NCI-H524 treated with DMSO at 0.1 percent for 48 hours (cell line): Measurements from ENCODE around the gene PDE9A.
"Not testable (repeated sequence)": the region's sequence is repeated elsewhere in the genome, so short reads cannot be mapped to it uniquely, and the experiment has no call there.

ENCODE experiments used
- DNase-seq: peaks from one replicate; lab custom pipeline; 2025; lab: John Stamatoyannopoulos, UW

The PDE9A gene

GRCh38 chr21:42798106-42798505 is 144.7 kb downstream of the PDE9A start:
- no peak for DNase-seq

GRCh38 chr21:42799516-42799915 is 146.1 kb downstream of the PDE9A start:
- DNase-seq = no peak

DNA sequence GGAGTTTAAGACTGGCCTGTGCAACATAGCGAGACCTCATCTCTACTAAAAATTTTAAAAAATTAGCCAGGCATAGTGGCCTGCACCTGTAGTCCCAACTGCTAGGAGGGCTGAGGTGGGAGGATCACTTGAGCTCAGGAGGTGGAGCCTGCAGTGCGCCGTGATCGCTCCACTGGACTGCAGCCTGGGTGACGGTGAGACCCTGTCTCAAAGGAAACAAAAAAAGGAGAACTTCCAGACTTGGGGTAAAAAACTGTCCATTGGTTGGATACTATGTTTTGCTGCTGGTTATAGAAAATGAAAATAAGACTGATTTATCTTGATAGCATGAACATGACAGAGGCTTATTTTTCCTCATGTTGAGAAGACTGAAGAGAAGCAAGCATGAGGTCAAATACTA is 146.5 kb downstream of the PDE9A start:
- DNase-seq = no peak

DNA sequence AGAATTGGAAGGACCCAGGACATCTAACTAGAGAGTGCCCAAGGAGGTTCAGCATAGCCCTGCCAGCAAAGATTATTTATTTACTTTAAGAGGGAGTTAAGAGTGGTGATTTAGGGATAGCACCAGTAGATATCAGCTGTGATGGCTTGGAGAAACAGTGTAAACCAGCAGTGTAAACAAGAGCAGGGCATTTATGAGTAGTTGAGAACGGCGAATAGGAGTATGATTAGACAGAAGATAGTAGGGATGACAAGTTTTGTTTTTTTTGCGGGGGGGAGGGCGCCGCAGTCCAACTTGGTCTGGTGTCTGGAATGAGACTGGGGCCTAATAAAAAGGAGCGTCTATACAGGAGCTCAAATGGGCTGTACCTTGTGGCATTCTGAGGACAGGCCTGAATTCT is 148.2 kb downstream of the PDE9A start:
- DNase-seq = not testable (repeated sequence)

GRCh38 chr21:42806509-42807140 is 153.2 kb downstream of the PDE9A start:
- no peak for DNase-seq

GRCh38 chr21:42807293-42807895 is 154.0 kb downstream of the PDE9A start:
- not testable (repeated sequence) for DNase-seq

DNA sequence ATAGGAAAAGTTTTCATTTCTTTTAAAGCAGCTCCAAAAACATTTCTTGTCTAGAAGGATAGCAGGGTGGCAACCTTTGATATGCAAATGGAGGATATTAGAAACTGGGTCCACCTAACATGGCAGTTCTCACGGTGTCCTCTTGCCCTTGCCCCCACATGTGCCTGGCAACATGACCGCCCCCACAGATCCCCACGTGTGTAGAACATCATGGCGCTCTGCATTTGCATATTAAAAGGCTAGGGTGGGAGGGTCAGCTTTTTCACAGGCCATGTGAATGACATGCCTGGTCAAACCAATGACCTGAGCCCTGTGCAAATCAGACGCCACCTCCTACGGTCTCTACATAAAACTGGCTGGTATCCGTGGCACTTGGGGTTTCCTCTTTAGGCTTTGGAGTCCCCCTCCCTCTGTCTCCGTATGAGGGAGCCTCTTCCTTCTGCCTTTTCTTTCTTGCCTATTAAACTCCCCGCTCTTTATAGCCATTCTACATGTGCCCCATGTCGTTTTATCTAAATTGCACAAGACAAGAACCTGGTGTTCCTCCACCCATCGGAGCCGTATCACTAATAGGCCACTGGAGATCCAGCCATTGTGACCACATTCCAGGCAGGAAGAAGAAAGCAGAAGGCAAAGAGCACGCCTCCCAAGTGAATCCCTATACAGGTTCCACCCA is 154.7 kb downstream of the PDE9A start:
- no peak for DNase-seq

GRCh38 chr21:42809171-42809570 is 155.8 kb downstream of the PDE9A start:
- no peak for DNase-seq

DNA sequence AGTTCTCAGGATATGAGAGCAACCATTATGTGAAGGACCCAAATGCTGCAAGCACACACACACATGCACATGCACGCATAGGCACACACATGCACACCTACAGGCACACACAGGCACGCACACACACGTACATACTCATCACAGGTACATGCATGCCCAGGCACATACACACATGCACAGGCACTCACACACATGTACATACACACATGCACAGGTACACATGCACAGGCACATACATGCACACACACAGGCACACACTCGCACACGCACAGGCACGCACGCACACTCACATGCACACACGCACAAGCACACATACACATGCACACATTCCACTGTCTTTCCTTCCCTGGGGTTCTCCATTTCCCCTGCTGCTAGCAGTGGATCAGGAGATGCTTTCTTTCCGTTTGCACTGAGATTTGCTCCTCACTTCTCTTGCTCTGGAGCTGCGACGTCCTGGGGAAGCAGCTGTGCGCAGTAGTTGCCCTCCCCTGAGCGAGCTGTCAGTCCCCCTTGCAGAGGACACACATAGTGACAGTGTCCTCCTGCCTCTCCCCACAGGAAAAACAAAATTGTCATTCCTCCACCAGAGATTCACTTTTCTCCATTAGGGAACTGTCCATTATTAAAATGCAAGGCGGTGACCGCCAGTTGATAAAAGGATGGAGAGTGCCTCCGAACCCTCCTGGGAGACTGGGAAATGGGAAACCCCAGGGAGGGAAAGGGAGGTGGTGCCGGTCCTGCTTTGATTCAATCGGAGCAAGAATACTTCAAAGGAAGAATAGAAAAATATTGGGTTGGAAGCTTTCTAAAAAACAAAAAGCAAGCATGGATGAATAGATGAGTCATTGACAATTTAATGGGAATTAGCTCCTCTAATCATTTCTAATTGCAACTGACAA is 156.4 kb downstream of the PDE9A start:
- DNase-seq = no peak

- no peak for DNase-seq
Measured at GRCh38 chr21:42811960-42812359, 158.5 kb downstream of the PDE9A start.

GRCh38 chr21:42812528-42813241 is 159.3 kb downstream of the PDE9A start:
- not testable (repeated sequence) for DNase-seq

GRCh38 chr21:42815217-42815616 is 161.8 kb downstream of the PDE9A start:
- no peak for DNase-seq

DNA sequence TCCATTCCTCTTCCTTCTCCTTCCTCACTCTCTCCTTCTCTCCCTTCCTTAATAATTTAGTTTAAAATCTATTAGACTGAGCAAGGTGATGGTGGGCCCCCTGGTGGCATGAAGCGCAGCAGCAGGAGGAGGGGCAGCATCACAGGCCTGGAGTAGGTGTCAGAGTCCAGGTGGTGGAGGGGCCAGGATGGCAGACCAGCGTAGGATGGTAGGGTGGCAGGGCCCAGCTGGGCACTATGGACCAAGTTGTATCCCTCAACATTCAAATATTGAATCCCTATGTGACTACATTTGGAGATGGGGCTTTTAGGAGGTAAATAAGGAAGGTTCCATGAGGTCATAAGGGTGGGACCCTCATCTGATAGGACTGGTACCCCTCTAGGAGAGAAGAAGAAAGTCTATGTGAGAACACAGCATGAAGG is 164.9 kb downstream of the PDE9A start:
- DNase-seq = no peak

DNA sequence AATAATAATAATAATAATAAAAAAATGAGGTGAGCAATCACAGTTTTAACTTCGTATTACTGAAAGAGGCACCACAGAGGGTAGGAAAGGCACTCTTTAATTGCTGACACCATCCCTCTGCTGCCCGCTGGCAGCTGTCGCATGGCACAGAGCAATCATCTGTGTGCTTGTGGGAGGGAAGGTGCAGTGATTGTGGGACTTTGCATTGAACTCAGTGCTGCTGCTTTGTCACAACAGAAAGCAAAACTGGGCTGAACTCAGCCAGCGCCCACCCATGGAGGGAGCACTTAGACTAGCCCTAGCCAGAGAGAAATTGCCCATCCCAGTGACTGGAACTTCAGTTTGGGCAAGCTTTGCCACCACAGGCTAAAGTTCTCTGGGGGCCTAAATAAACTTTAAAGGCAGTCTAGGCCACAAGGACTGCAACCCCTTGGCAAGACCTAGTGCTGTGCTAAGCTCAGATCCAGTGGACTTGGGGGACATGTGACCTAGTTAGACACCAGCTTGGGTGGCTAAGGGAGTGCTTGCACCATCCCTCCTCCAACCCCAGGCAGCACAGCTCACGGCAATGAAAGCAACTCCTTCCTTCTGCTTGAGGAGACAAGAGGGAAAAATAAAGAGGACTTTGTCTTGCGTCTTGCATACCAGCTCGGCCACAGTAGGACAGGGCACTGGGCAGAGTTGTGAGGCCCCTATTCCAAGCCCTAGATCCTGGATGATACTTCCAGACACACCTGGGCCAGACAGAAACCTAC is 166.6 kb downstream of the PDE9A start:
- no peak for DNase-seq

DNA sequence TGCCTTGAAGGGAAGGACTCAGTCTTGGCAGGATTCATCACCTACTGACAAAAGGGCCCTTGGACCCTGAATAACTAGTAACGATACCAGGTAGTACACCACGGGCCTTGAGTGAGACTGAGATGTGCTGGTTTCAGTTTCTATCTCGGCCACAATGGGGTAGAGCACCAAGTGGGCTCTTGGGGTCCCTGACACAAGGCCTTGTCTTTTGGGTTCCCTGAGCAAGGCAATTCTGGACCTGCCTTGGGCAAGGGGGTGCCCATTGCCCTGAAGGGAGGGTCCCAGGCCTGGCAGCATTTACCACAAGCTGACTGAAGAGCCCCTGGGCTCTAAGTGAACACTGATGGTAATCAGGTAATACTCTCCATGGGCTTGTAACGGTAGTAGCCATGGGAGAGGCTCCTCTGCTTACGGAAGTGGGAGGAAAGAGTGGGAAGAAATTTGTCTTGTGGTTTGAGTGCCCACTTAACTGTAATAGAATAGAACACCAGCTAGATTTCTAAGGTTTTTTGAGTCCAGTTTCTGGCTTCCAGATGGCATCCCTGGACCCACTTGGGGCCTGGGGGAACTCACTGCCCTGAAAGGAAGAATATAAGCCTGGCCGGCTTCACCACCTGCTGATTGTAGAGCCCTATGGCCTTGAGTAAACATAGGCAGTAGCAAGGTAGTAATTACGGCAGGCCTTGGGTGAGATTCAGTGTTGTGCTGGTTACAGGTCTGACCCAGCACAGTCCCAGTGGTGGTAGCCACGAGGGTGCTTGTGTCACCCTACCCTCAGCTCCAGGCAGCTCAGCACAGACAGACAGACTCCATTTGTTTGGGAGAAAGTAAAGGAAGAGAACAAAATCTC is 167.4 kb downstream of the PDE9A start:
- no peak for DNase-seq
